Superior temporal gyrus (tissue), 1 donor: ENCODE data around the gene CDC123.

Experiments used
- DNase-seq: peaks from one replicate; pipeline ENCODE4 v3.0.0-alpha.2; 2016; ENCODE audit errors: extremely low spot score

CDC123 gene

GRCh38 chr10:12299222-12299965, 103.4 kb downstream of the CDC123 start:
- no peak for DNase-seq
